Measurements from ENCODE around the gene TEKTIP1.

DNA sequence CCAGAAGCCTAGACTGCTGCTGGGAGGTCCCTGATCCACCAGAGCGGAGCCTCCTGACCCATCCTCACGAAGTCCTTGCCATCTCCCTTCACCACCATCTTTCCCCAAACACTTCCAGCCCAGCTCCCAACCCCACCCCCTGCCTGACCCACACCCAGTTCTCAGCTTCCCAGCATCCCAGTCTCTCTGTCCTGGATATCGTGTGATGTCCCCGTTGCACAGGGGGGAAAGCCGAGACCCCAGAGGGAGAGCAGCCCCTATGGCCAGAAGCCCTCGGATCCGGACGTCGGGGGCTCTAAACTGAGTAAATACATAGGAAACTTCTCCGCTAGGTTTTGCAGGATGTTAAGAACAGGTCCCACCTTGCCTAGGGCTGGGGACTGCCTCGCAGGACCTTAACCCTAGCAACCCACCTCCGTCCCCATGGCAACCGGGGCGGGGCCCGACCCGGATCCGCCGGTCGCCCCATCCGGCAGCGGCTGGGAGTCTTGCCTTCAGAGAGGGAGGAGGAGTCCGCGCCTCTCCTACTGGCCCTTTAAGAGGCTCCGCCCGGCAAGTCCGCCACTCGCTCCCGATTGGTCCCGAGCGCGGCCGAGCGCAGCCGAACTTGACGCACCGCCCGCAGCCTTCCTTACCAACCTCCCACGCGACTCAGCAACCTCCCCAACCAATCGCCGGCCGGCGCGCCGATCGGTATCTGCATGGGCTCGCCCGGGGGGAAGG lies 33.3 kb downstream of the TEKTIP1 start:
- TF ChIP-seq, protein P1, sequence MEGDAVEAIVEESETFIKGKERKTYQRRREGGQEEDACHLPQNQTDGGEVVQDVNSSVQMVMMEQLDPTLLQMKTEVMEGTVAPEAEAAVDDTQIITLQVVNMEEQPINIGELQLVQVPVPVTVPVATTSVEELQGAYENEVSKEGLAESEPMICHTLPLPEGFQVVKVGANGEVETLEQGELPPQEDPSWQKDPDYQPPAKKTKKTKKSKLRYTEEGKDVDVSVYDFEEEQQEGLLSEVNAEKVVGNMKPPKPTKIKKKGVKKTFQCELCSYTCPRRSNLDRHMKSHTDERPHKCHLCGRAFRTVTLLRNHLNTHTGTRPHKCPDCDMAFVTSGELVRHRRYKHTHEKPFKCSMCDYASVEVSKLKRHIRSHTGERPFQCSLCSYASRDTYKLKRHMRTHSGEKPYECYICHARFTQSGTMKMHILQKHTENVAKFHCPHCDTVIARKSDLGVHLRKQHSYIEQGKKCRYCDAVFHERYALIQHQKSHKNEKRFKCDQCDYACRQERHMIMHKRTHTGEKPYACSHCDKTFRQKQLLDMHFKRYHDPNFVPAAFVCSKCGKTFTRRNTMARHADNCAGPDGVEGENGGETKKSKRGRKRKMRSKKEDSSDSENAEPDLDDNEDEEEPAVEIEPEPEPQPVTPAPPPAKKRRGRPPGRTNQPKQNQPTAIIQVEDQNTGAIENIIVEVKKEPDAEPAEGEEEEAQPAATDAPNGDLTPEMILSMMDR (IDR thresholded peaks at IDR 0.05), result peak in 1 of 4 experiments; percentile 21
- peak; percentile 13 for TF ChIP-seq POLR2A (IDR thresholded peaks at IDR 0.05)
- peak; percentile 91 for TF ChIP-seq POLR2AphosphoS5 (IDR thresholded peaks at IDR 0.05)
